SK-N-SH (cell line): ENCODE measurements around the gene TSPAN6. TPM values are rescaled to one million over a fixed set of nuclear protein-coding genes. Genes with fewer than 3 reads are reported as not detected.

Source experiments
- CTCF ChIA-PET: fragments of 300-600, 350-600 bp; formaldehyde crosslinking; extraction: SDS; loops from one replicate; lab custom pipeline; 2021; lab: Yijun Ruan, JAX
- POLR2A ChIA-PET: fragments of 350-600 bp; sonication (Branson Sonifier 250); formaldehyde crosslinking; extraction: SDS; loops from one replicate; lab custom pipeline; 2020; ENCODE audit warnings: antibody characterized with exemption, inconsistent platforms; lab: Yijun Ruan, JAX
- DNase-seq: peaks from one replicate; pipeline ENCODE4 v3.0.0; 2012
- H2AFZ ChIP-seq: fragments of 200-600 bp; sonication (generic); 2 replicates; pipeline ENCODE4 v1.8.1; 2016; ENCODE audit warnings: antibody characterized with exemption, mild to moderate bottlenecking, low read depth
- H3F3A ChIP-seq: fragments of 200-600 bp; sonication (generic); replicated peaks from 2 replicates; pipeline ENCODE3; 2016; ENCODE audit warnings: antibody characterized with exemption, mild to moderate bottlenecking; ENCODE audit not compliant: insufficient read depth
- H3K27ac ChIP-seq, 2 experiments: fragments of 200-500 bp in 1 of 2; fragments of 200-600 bp in 1 of 2; sonication (Bioruptor generic) in 1 of 2; sonication (generic), shearing (Covaris generic) in 1 of 2; 2 replicates each; pipeline versions ENCODE4 v1.5.1 to v1.6.1; 2014 to 2016; ENCODE audit warnings: low read depth in 2 of 2, inconsistent platforms in 1 of 2, low read length in 1 of 2, mild to moderate bottlenecking in 1 of 2, mixed read lengths in 1 of 2
- H3K27me3 ChIP-seq: fragments of 200-600 bp; sonication (generic), shearing (Covaris generic); 2 replicates; pipeline ENCODE4 v1.6.1; 2016; ENCODE audit warnings: mixed run types; ENCODE audit not compliant: insufficient read depth
- H3K36me3 ChIP-seq, 2 experiments: fragments of 200-500 bp in 1 of 2; fragments of 200-600 bp in 1 of 2; sonication (Bioruptor generic) in 1 of 2; sonication (generic) in 1 of 2; replicated peaks in 1 of 2; 2 replicates each; pipeline versions ENCODE3 to v1.5.1; 2014 to 2016; ENCODE audit warnings: low read length in 1 of 2, mild to moderate bottlenecking in 1 of 2; ENCODE audit not compliant: insufficient read depth in 2 of 2, control insufficient read depth in 1 of 2
- H3K4me1 ChIP-seq, 2 experiments: fragments of 200-500 bp in 1 of 2; fragments of 200-600 bp in 1 of 2; sonication (Bioruptor generic) in 1 of 2; sonication (generic), shearing (Covaris generic) in 1 of 2; 2 replicates each; pipeline versions ENCODE4 v1.5.1 to v1.6.1; 2014 to 2016; ENCODE audit warnings: low read depth in 1 of 2, low read length in 1 of 2, mixed run types in 1 of 2; ENCODE audit not compliant: insufficient read depth in 2 of 2, control insufficient read depth in 1 of 2
- H3K4me2 ChIP-seq: fragments of 200-600 bp; sonication (generic), shearing (Covaris generic); 2 replicates; pipeline ENCODE4 v1.6.1; 2017; ENCODE audit warnings: mixed run types
- H3K4me3 ChIP-seq, 2 experiments: fragments of 200-500 bp in 1 of 2; fragments of 200-600 bp in 1 of 2; sonication (Bioruptor generic) in 1 of 2; sonication (generic), shearing (Covaris generic) in 1 of 2; 2 replicates each; pipeline versions ENCODE4 v1.5.1 to v1.8.1; 2014 to 2016; ENCODE audit warnings: low read depth in 2 of 2, inconsistent platforms in 1 of 2, low read length in 1 of 2, mild to moderate bottlenecking in 1 of 2, mixed read lengths in 1 of 2, moderate library complexity in 1 of 2
- H3K79me2 ChIP-seq: fragments of 200-600 bp; sonication (generic); 2 replicates; pipeline ENCODE4 v1.8.1; 2017; ENCODE audit warnings: mild to moderate bottlenecking; ENCODE audit not compliant: insufficient read depth
- H3K9ac ChIP-seq: fragments of 200-600 bp; sonication (generic); 2 replicates; pipeline ENCODE4 v1.6.1; 2017; ENCODE audit warnings: mixed run types
- H3K9me2 ChIP-seq: fragments of 200-600 bp; sonication (generic); 2 replicates; pipeline ENCODE4 v1.6.1; 2017; ENCODE audit warnings: mixed run types
- H3K9me3 ChIP-seq: fragments of 200-600 bp; sonication (generic); 2 replicates; pipeline ENCODE4 v1.6.1; 2017; ENCODE audit warnings: mixed run types, mild to moderate bottlenecking, moderate library complexity
- H4K20me1 ChIP-seq: fragments of 200-600 bp; sonication (generic); 2 replicates; pipeline ENCODE4 v1.6.1; 2017; ENCODE audit warnings: mild to moderate bottlenecking, mixed run types; ENCODE audit not compliant: insufficient read depth
- EZH2phosphoT487 ChIP-seq: fragments of 200-600 bp; sonication (generic); IDR thresholded peaks from 2 replicates; pipeline ENCODE4 v1.6.1; 2017; ENCODE audit warnings: low read depth, mixed run types, mild to moderate bottlenecking, antibody characterized with exemption, moderate library complexity, borderline replicate concordance
- FOSL2 ChIP-seq: IDR thresholded peaks from 2 replicates; pipeline ENCODE4 v1.4.0; 2012; ENCODE audit warnings: low read depth, mild to moderate bottlenecking, moderate library complexity, borderline replicate concordance
- FOXM1 ChIP-seq: IDR thresholded peaks from 2 replicates; pipeline ENCODE4 v1.4.0; 2012; ENCODE audit warnings: low read depth, mild to moderate bottlenecking
- GABPA ChIP-seq: IDR thresholded peaks from 2 replicates; pipeline ENCODE4 v1.4.0; 2012; ENCODE audit warnings: low read depth, mild to moderate bottlenecking
- GATA2 ChIP-seq: sonication (generic); formaldehyde crosslinking; IDR thresholded peaks from 2 replicates; pipeline ENCODE4 v1.5.0; 2020; ENCODE audit warnings: mild to moderate bottlenecking, missing genetic modification reagents
- MEF2A ChIP-seq: IDR thresholded peaks from 2 replicates; pipeline ENCODE4 v1.4.0; 2012; ENCODE audit warnings: low read depth, borderline replicate concordance
- NFIC ChIP-seq: IDR thresholded peaks from 2 replicates; pipeline ENCODE4 v1.4.0; 2012; ENCODE audit warnings: borderline replicate concordance
- RAD21 ChIP-seq: IDR thresholded peaks from 2 replicates; pipeline ENCODE4 v1.6.1; 2012; ENCODE audit warnings: mild to moderate bottlenecking, low read length
- RCOR1 ChIP-seq: fragments of 150-350 bp; IDR thresholded peaks from 2 replicates; pipeline ENCODE4 v1.6.1; 2017; ENCODE audit warnings: antibody characterized with exemption, low read length
- SMC3 ChIP-seq: IDR thresholded peaks from 2 replicates; pipeline ENCODE4 v1.6.1; 2012; ENCODE audit warnings: low read depth, low read length, improper control_type of control experiment
- TCF12 ChIP-seq: IDR thresholded peaks from 2 replicates; pipeline ENCODE4 v1.4.0; 2012
- WGBS: methylation state at CpG from one replicate; pipeline ENCODE4 v1.1.6; 2017; ENCODE audit warnings: low lambda C conversion rate; 5-methylcytosine and 5-hydroxymethylcytosine counted together
- polyA plus RNA-seq, 3 experiments: library from polyadenylated mRNA; depleted of rRNA; stranded (reverse); fragments of >200 nt; gene quantifications; 2 replicates each; pipeline ENCODE4 v1.2.3, GENCODE V29; 2012
- TF ChIP-seq, protein P1 (sequence below): IDR thresholded peaks from 2 replicates; pipeline ENCODE4 v1.4.0; 2012; ENCODE audit warnings: low read depth
- TF ChIP-seq, protein P2 (sequence below): IDR thresholded peaks from 2 replicates; pipeline ENCODE4 v1.6.1; 2012; ENCODE audit warnings: mild to moderate bottlenecking, low read depth, low read length, moderate library complexity
- TF ChIP-seq, protein P3 (sequence below): fragments of 150-350 bp; IDR thresholded peaks from 2 replicates; pipeline ENCODE4 v1.6.1; 2017; ENCODE audit warnings: antibody characterized with exemption, low read length, low read depth, borderline replicate concordance
- TF ChIP-seq, protein P4 (sequence below): IDR thresholded peaks from 2 replicates; pipeline ENCODE4; 2012
- TF ChIP-seq, protein P5 (sequence below): fragments of 150-350 bp; IDR thresholded peaks from 2 replicates; pipeline ENCODE4 v1.6.1; 2016; ENCODE audit warnings: mild to moderate bottlenecking, low read depth, low read length

Gene TSPAN6
- polyA plus RNA-seq, 1 of the 3 experiments (the other 2 are of a cell fraction) = 20.9 TPM

DNA sequence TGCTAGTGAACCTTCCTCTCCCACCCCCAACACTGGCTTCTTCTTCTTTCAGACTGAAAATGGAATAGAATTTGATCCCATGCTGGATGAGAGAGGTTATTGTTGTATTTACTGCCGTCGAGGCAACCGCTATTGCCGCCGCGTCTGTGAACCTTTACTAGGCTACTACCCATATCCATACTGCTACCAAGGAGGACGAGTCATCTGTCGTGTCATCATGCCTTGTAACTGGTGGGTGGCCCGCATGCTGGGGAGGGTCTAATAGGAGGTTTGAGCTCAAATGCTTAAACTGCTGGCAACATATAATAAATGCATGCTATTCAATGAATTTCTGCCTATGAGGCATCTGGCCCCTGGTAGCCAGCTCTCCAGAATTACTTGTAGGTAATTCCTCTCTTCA, 37.1 kb downstream of the TSPAN6 start:
- Histone ChIP-seq H4K20me1 (no peaks in the 10 kb centered on the region), H3K9me3 (no peaks in the 10 kb centered on the region), H3F3A (no peaks in the 10 kb centered on the region), H3K4me2 (no peak overlapping the region), H3K9ac (no peak overlapping the region), H2AFZ (no peak overlapping the region), H3K27me3 (peaks cover 6% of the 10 kb centered on the region), H3K79me2 (no peaks in the 10 kb centered on the region), H3K4me3 (no peak overlapping the region), H3K4me1 (no peaks in the 10 kb centered on the region), H3K9me2 (no peaks in the 10 kb centered on the region), H3K36me3 (no peaks in the 10 kb centered on the region), H3K27ac (no peak overlapping the region)
- TF ChIP-seq FOXM1 (no peak), RCOR1 (no peak), TCF12 (no peak), SMC3 (no peak), GABPA (no peak), NFIC (no peak), RAD21 (no peak), GATA2 (CRISPR knock-in tag) (no peak), EZH2phosphoT487 (no peak), FOSL2 (no peak)
- TF ChIP-seq, protein P1, sequence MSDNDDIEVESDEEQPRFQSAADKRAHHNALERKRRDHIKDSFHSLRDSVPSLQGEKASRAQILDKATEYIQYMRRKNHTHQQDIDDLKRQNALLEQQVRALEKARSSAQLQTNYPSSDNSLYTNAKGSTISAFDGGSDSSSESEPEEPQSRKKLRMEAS = no peak
- TF ChIP-seq, protein P2, sequence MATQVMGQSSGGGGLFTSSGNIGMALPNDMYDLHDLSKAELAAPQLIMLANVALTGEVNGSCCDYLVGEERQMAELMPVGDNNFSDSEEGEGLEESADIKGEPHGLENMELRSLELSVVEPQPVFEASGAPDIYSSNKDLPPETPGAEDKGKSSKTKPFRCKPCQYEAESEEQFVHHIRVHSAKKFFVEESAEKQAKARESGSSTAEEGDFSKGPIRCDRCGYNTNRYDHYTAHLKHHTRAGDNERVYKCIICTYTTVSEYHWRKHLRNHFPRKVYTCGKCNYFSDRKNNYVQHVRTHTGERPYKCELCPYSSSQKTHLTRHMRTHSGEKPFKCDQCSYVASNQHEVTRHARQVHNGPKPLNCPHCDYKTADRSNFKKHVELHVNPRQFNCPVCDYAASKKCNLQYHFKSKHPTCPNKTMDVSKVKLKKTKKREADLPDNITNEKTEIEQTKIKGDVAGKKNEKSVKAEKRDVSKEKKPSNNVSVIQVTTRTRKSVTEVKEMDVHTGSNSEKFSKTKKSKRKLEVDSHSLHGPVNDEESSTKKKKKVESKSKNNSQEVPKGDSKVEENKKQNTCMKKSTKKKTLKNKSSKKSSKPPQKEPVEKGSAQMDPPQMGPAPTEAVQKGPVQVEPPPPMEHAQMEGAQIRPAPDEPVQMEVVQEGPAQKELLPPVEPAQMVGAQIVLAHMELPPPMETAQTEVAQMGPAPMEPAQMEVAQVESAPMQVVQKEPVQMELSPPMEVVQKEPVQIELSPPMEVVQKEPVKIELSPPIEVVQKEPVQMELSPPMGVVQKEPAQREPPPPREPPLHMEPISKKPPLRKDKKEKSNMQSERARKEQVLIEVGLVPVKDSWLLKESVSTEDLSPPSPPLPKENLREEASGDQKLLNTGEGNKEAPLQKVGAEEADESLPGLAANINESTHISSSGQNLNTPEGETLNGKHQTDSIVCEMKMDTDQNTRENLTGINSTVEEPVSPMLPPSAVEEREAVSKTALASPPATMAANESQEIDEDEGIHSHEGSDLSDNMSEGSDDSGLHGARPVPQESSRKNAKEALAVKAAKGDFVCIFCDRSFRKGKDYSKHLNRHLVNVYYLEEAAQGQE = no peak
- TF ChIP-seq, protein P3, sequence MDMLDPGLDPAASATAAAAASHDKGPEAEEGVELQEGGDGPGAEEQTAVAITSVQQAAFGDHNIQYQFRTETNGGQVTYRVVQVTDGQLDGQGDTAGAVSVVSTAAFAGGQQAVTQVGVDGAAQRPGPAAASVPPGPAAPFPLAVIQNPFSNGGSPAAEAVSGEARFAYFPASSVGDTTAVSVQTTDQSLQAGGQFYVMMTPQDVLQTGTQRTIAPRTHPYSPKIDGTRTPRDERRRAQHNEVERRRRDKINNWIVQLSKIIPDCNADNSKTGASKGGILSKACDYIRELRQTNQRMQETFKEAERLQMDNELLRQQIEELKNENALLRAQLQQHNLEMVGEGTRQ = no peak
- 16% methylated on average over 9 of the region's 9 CpGs for WGBS
- ChIA-PET CTCF (no interaction called here), POLR2A (no interaction called here)
- no peak for DNase-seq

DNA sequence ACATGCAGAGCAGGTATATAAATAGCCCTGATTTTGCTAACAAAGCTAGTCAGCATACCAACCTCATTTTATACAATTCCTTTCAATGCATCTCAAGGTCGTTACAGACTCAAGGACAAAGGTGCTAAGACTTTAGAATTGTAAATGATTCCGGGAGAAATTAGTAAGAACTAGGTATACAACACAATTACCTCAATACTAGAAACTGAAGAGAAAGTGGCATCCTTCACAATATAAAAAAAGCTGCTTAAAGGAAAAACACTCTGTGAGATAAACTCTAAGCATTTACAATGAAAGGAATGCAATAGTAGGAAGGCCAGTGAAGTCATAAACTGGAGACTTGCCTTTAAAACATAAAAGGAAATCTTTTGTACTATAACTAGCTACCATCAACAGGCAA, 40.0 kb downstream of the TSPAN6 start:
- H3K36me3 ChIP-seq = no peaks in the 10 kb centered on the region
- ChIA-PET CTCF (interaction anchor here (0.9 to 1.5 kb wide), 2 partner anchors 35 to 40 kb away, joined by 3 to 5 read pairs; partner anchors contain the start of gene TSPAN6), POLR2A (no interaction called here)
- no peak overlapping the region for H3K4me2 ChIP-seq
- no peaks in the 10 kb centered on the region for H3K9me2 ChIP-seq
- H3K9me3 ChIP-seq = no peaks in the 10 kb centered on the region
- no peaks in the 10 kb centered on the region for H3F3A ChIP-seq
- 3% methylated on average over 2 of the region's 2 CpGs for WGBS
- TF ChIP-seq, protein P4, sequence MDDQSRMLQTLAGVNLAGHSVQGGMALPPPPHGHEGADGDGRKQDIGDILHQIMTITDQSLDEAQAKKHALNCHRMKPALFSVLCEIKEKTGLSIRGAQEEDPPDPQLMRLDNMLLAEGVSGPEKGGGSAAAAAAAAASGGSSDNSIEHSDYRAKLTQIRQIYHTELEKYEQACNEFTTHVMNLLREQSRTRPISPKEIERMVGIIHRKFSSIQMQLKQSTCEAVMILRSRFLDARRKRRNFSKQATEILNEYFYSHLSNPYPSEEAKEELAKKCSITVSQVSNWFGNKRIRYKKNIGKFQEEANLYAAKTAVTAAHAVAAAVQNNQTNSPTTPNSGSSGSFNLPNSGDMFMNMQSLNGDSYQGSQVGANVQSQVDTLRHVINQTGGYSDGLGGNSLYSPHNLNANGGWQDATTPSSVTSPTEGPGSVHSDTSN = no peak
- TF ChIP-seq RCOR1 (no peak), NFIC (no peak), MEF2A (no peak), FOXM1 (no peak)
- TF ChIP-seq, protein P5, sequence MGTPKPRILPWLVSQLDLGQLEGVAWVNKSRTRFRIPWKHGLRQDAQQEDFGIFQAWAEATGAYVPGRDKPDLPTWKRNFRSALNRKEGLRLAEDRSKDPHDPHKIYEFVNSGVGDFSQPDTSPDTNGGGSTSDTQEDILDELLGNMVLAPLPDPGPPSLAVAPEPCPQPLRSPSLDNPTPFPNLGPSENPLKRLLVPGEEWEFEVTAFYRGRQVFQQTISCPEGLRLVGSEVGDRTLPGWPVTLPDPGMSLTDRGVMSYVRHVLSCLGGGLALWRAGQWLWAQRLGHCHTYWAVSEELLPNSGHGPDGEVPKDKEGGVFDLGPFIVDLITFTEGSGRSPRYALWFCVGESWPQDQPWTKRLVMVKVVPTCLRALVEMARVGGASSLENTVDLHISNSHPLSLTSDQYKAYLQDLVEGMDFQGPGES = no peak
- TF ChIP-seq, protein P1 = no peak
- H3K9ac ChIP-seq = no peak overlapping the region
- no peaks in the 10 kb centered on the region for H3K79me2 ChIP-seq
- H3K27me3 ChIP-seq = peaks cover 6% of the 10 kb centered on the region
- no peaks in the 10 kb centered on the region for H4K20me1 ChIP-seq
- DNase-seq = no peak
- no peak overlapping the region for H2AFZ ChIP-seq
- H3K4me1 ChIP-seq = no peaks in the 10 kb centered on the region
- H3K4me3 ChIP-seq = no peak overlapping the region
- no peak overlapping the region for H3K27ac ChIP-seq
